Suprapubic skin (tissue), 4 donors: ENCODE results near the gene ZNF175. TPM values are rescaled to one million over a fixed set of nuclear protein-coding genes. Genes with fewer than 3 reads are reported as not detected.

ENCODE experiments used
- DNase-seq, 2 donors: peaks; one replicate each; pipeline ENCODE4 v3.0.0-alpha.2; 2019; ENCODE audit warnings: low spot score in 2 of 2
- H3K27ac ChIP-seq: fragments of 200-600 bp; sonication (generic); one replicate; pipeline ENCODE4 v1.5.1; 2019
- H3K27me3 ChIP-seq: fragments of 200-600 bp; sonication (generic); one replicate; pipeline ENCODE4 v1.5.1; 2019
- H3K36me3 ChIP-seq: fragments of 200-600 bp; sonication (generic); one replicate; pipeline ENCODE4 v1.5.1; 2019
- H3K4me1 ChIP-seq: fragments of 200-600 bp; sonication (generic); one replicate; pipeline ENCODE4 v1.5.1; 2019
- H3K4me3 ChIP-seq: fragments of 200-600 bp; sonication (generic); one replicate; pipeline ENCODE4 v1.5.1; 2019; ENCODE audit warnings: mild to moderate bottlenecking
- H3K9me3 ChIP-seq: fragments of 200-600 bp; sonication (generic); one replicate; pipeline ENCODE4 v1.5.1; 2019
- EP300 ChIP-seq: sonication (generic); formaldehyde crosslinking; IDR thresholded peaks from one replicate; pipeline ENCODE4 v1.6.1; 2017; ENCODE audit warnings: antibody characterized with exemption
- POLR2A ChIP-seq, 2 donors: fragments of 450-650 bp; IDR thresholded peaks; one replicate each; pipeline ENCODE4 v1.6.1; 2017; ENCODE audit warnings: antibody characterized with exemption in 2 of 2, mild to moderate bottlenecking in 2 of 2, moderate library complexity in 2 of 2
- POLR2AphosphoS5 ChIP-seq, 3 donors: sonication (generic); formaldehyde crosslinking; IDR thresholded peaks; one replicate each; pipeline ENCODE4 v1.6.1; 2017; ENCODE audit warnings: antibody characterized with exemption in 3 of 3
- whole genome bisulfite sequencing: methylation state at CpG from one replicate; pipeline ENCODE4 v1.1.5; 2018; 5-methylcytosine and 5-hydroxymethylcytosine counted together
- total RNA-seq, 4 donors: library from RNA; depleted of rRNA; stranded (reverse); fragments of >200 nt; gene quantifications; one replicate each; pipeline ENCODE4 v1.1.0, GENCODE V29; 2016
- TF ChIP-seq, protein P1 (sequence below), 2 donors: fragments of 200-600 bp in 1 of 2; fragments of 450-650 bp in 1 of 2; sonication (generic) in 1 of 2; IDR thresholded peaks; one replicate each; pipeline ENCODE4 v1.5.1; 2016 to 2019; ENCODE audit warnings: antibody characterized with exemption in 2 of 2, mild to moderate bottlenecking in 1 of 2, moderate library complexity in 1 of 2

Gene ZNF175
- total RNA-seq, 4 donors from 2014 or later: 2.0 to 12.1 (median 5.1) TPM

DNA sequence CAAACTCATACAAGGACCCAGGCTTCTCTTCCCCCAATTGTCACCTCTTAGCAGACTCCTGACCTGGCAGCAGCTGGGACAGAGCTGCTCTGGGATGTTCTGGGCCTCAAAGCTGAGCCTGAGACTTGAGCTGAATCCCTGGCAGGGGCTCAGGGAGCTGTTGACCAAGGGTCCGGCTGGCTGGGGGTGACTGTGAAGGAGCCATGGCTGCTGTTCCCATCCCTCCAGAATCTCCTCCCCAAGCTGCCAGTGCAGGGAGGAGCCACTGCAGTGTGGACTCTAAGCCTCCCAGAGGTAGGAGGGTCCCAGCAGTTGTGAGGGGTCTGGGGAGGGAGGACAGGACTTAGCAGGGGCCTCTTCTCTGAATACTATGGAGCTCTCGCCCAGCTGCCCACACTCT is 41.8 kb upstream of the ZNF175 start:
- Histone ChIP-seq H3K27me3 (peaks cover 21% of the 10 kb centered on the region), H3K27ac (no peak overlapping the region), H3K4me3 (no peak overlapping the region), H3K4me1 (no peaks in the 10 kb centered on the region), H3K9me3 (no peaks in the 10 kb centered on the region), H3K36me3 (no peaks in the 10 kb centered on the region)
- no peak for DNase-seq
- TF ChIP-seq EP300 (no peak), POLR2A (IDR thresholded peaks at IDR 0.05) (no peak)
- TF ChIP-seq, protein P1, sequence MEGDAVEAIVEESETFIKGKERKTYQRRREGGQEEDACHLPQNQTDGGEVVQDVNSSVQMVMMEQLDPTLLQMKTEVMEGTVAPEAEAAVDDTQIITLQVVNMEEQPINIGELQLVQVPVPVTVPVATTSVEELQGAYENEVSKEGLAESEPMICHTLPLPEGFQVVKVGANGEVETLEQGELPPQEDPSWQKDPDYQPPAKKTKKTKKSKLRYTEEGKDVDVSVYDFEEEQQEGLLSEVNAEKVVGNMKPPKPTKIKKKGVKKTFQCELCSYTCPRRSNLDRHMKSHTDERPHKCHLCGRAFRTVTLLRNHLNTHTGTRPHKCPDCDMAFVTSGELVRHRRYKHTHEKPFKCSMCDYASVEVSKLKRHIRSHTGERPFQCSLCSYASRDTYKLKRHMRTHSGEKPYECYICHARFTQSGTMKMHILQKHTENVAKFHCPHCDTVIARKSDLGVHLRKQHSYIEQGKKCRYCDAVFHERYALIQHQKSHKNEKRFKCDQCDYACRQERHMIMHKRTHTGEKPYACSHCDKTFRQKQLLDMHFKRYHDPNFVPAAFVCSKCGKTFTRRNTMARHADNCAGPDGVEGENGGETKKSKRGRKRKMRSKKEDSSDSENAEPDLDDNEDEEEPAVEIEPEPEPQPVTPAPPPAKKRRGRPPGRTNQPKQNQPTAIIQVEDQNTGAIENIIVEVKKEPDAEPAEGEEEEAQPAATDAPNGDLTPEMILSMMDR (IDR thresholded peaks at IDR 0.05): no peak
- WGBS: no CpG with 5 or more reads among the region's 2 CpGs

DNA sequence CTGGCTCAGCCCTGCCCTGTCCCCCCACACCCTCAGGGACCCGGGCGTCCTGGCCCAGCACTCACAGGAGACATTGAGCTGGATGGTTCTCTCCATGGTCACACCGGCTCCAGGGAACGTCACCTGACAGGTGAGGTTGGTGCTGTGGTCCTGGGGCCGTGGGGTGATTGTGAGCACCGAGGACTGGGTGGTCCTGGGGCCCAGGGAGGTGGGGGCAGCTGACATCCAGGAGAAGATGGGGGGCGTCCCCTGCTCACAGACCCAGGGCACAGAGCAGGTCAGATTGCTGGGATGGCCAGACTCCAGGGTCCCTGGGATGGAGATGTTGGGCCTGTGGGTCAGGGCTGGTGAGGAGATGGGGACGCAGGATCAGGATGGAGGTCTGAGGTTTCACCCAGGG is 40.5 kb upstream of the ZNF175 start:
- WGBS: 90% methylated on average over 6 of the region's 8 CpGs
- Histone ChIP-seq H3K4me1 (no peaks in the 10 kb centered on the region), H3K9me3 (no peaks in the 10 kb centered on the region), H3K27ac (no peak overlapping the region), H3K27me3 (peaks cover 20% of the 10 kb centered on the region), H3K36me3 (no peaks in the 10 kb centered on the region), H3K4me3 (no peak overlapping the region)
- TF ChIP-seq POLR2AphosphoS5 (IDR thresholded peaks at IDR 0.05) (no peak), POLR2A (IDR thresholded peaks at IDR 0.05) (no peak)
- DNase-seq: no peak

DNA sequence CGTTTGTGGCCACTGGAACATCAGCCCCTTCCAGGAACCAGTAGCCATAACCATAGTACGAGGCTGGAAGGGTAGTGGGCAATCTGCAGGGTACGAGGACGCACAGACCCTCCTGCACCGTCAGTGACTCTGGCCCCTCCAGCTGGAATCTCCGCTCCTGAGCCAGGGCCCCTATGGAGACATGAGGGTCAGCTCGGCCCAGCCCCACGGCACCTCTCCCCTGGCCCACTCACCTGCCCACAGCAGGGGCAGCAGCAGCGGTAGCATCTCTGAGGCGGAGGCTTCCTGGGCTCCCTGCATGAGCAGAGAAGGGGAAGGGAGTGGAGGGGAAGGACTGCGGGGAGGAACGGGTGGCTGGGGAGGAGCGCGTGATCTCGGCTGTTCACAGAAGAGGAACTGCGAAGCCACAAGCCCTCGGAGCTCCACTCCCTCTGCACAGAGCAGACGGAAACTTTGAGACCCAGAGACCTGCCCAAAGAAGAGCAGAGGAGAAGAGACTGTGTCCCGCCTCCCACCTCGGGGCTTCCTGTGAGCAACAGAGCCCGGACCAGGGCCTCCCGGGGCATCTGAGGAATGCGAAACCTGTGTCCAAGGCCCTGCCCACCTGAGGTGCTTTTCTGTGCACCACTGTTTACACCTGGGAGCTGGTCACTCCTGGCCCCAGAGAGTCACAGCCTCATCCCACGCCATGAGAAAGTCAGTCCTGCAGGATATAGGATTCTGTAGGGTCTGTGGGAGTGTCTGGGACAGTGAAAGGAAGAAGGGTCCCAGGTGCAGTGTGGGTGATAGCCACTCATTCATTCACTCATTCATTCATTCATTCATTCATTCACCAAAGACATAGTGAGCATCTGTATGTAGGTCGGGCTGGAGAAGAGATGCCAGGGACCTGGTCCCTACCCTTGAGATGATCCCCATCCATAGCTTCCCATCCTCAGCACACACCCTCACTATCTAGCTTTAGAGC is 39.5 kb upstream of the ZNF175 start, which contains the start of gene SIGLEC6:
SIGLEC6 (minus strand) TSS at position 322 of the 967 bp plus-strand sequence; CDS start at position 300, 22 bp downstream.
- no peak for DNase-seq
- 32% methylated on average over 18 of the region's 25 CpGs for WGBS
- no peaks in the 10 kb centered on the region for H3K9me3 ChIP-seq
- H3K4me1 ChIP-seq: no peaks in the 10 kb centered on the region
- H3K27me3 ChIP-seq: peaks cover 20% of the 10 kb centered on the region
- no peaks in the 10 kb centered on the region for H3K36me3 ChIP-seq
- TF ChIP-seq POLR2AphosphoS5 (IDR thresholded peaks at IDR 0.05) (no peak), EP300 (no peak), POLR2A (IDR thresholded peaks at IDR 0.05) (no peak)
- TF ChIP-seq, protein P1 (IDR thresholded peaks at IDR 0.05): no peak
- H3K4me3 ChIP-seq: no peak within 1 kb of the TSS
- H3K27ac ChIP-seq: no peak within 1 kb of the TSS

DNA sequence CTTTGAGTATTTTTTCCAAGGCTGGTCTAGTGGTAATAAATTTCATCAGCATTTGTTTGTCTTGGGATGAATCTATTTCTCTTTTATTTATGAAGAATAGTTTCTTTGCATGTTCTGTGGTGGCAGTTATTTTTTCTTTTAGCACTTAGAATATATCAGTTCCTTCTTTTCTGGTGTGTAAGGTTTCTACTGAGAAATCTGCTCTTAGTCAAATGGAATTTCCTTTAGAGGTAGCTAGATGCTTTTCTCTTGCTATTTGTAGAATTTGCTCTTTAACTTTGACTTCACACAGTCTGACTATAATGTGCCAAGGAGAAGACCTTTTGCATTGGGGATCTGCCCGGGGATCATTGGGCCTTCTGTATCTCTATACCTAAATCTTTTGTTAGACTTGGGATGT is 35.5 kb upstream of the ZNF175 start:
- DNase-seq: no peak
- TF ChIP-seq POLR2A (IDR thresholded peaks at IDR 0.05) (no peak), POLR2AphosphoS5 (IDR thresholded peaks at IDR 0.05) (no peak), EP300 (no peak)
- TF ChIP-seq, protein P1 (IDR thresholded peaks at IDR 0.05): no peak
- 90% methylated on average over 1 of the region's 1 CpG for WGBS
- Histone ChIP-seq H3K9me3 (no peaks in the 10 kb centered on the region), H3K27me3 (peaks cover 36% of the 10 kb centered on the region), H3K4me1 (no peaks in the 10 kb centered on the region), H3K4me3 (no peak overlapping the region), H3K36me3 (no peaks in the 10 kb centered on the region), H3K27ac (no peak overlapping the region)

DNA sequence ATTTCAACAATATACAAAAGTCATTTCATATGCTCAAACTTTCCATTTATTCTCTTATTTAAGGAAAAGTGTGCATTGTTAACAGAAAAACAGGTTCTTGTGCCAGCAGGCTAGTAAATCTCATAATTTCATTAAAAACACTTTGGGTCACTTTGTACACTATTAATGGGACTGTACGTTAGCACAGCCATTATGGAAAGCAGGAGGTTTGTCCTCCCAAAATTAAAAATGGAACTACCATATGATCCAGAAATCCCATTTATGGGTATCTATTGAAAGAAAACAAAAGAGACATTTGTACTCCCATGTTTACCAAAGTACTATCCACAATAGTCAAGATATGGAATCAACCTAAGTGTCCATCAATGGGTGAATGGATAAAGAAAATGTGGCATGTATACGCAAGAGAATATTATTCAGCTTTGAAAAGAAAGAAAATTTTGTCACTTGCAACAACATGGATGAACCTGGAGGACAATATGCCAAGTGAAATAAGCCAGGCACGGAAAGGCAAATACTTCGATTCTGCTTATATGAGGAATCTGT is 31.2 kb upstream of the ZNF175 start:
- no peak overlapping the region for H3K4me3 ChIP-seq
- no peak overlapping the region for H3K27ac ChIP-seq
- no peaks in the 10 kb centered on the region for H3K36me3 ChIP-seq
- no peaks in the 10 kb centered on the region for H3K4me1 ChIP-seq
- peaks cover 43% of the 10 kb centered on the region for H3K27me3 ChIP-seq
- WGBS: 91% methylated on average over 4 of the region's 4 CpGs
- no peak for DNase-seq
- TF ChIP-seq, protein P1 (IDR thresholded peaks at IDR 0.05): no peak
- TF ChIP-seq POLR2AphosphoS5 (IDR thresholded peaks at IDR 0.05) (no peak), EP300 (no peak), POLR2A (IDR thresholded peaks at IDR 0.05) (no peak)
- H3K9me3 ChIP-seq: no peaks in the 10 kb centered on the region
